Activated CD8-positive, alpha-beta memory T cell treated with anti-CD3 and anti-CD28 coated beads, Interleukin-2, amount 50 U/mL, for 24 hours (primary cell): ENCODE measurements around the gene SERPINA5.

Experiments
- DNase-seq: peaks from one replicate; pipeline ENCODE4 v3.0.0-alpha.2; 2020; ENCODE audit errors: extremely low read depth

Gene SERPINA5

DNA sequence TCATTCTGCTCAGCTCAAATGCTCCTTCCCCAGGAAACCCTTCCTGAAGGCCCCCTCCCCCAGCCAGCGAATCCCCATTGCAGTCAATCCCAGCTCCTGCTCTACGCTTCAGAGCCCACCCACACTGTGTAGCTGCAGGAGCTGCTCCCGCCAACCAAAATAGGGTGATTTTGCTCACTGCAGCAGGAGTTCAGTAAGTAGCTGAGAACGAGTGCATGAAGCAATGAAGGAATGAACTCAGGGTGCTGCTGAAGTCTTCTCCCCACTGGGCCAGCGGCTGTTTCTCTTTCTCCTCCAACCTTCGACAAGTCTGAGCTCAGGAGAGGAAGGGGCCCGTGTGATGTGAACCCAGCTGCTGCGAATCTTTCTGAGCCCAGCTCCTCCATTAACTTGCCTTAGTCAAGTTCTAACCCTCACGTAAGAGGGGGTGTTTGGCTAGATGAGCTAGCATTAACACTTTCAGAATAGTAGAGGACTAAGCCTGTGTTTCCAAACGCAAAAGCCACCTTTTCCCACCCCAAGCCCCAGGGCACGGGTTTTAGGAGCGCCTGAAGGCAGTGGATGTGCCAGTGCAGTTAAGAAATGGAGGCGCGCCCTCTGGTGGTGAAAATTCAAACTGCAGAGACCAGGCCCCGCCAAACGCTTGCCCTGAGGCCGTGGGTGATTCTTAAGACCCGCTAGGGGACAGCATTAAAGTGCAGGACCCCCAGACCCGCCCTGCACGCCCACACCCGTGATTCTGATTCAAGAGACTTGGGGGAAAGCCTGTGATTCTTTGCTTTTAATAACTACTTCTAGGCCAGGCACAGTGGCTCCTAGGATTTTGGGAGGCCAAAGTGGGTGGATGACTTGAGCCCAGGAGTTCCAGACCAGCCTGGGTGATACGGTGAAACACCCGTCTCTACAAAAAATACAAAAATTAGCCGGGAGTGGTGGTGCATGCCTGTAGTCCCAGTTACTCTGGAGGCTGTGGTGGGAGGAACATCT lies 31.9 kb upstream of the SERPINA5 start:
- peak; percentile 42 for DNase-seq

GRCh38 chr14:94550041-94550440 lies 31.2 kb upstream of the SERPINA5 start:
- no peak for DNase-seq

- DNase-seq, result no peak
Measured at GRCh38 chr14:94555991-94556390, 25.2 kb upstream of the SERPINA5 start.

DNA sequence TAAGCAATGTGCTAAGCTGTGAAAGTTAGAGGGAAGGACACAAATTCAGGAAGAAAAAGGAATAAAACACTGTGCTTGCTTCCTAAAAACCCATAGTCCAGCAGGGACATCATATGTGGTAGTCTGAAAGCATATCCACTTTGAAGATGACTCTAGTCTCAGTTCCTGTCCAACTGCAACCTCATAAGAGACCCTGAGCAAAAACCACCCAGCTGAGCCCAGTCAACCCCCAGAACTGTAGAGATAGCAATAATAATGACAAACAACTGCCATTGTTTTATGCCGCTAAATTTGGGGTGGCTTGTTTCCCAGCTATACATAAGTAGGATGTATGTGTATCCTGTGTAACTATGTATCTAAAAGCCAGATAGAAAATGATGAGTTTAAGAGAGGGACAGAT lies 23.9 kb upstream of the SERPINA5 start:
- DNase-seq, result no peak

GRCh38 chr14:94558842-94559241 lies 22.4 kb upstream of the SERPINA5 start:
- DNase-seq, result no peak

DNA sequence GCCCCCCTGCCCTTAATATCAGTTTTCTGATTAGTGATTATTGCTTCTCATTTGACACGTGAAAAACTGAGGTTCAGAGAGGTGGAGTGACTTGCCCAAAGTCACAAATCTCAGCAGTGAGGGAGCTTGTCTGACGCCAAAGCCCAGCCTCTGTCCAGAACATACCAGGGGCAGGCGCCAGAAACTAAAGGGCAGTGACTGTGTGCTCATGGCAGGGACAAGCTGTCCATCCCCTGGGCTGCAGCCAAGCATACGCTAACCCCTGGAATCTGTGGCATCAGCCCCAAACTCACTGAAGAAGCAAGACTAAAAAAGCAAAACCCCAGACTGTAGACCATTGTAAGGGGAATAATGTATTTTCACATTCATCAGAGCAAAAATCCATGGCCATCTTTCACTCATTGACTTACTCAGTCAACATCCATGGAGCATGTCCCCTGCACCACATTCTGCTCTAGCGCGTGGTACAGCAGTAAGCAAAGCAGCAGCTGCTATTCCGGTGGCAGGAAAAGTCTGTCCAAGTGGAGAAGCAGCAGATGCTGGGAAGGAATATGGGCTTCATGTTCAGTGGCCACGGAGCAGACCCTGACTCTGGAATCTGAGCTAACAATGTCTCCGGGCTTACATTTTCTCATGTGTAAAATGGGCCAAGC lies 21.5 kb upstream of the SERPINA5 start:
- DNase-seq, result no peak

- DNase-seq, result no peak
Measured at GRCh38 chr14:94560291-94560665, 20.9 kb upstream of the SERPINA5 start.

DNA sequence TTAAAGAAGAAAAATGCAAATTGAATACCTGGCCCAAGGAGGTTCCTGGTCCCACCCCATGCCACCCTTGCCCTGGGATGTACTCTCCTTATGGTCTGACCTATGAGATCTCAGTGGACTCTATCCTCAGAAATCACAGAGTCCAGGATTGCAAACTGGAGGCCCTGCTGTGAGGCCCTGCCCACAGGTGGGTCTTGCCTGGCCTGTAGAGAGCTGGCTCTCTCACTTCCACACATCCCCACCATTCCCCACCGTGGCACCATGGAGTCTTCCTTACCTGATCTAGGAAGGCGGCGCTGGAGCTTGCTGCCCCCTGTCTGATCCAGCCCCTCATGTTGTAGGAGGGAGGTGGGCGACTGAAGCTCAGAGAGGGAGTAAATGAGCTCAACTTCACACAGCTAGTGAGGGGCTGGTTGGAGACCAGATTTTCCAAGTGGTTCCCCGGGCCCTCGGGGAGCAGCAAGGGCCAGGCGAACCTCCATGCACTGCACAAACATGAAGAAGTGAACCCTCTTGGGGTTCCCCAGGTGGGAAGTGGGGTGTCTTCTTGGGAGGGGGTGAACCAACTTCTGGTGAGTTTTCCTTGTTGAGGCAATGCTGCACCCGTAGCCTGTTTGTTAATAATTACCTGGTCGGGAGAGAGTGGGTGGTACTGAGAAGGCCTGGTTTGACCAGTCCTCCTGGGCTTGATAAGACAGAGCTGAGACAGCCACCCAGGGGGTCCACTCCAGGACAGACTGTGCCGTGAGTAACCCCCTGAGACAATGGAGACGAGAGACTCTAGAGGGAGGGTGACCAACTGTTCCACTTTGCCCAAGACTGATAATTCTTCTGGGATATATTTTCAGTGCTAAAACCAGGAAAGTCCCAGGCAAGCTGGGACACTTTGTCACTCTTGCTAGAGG lies 20.2 kb upstream of the SERPINA5 start, which contains the start of gene SERPINA4:
SERPINA4 (plus strand) TSS at position 692 of the 905 bp plus-strand sequence. CDS start 2,041 bp downstream, outside the sequence.
- no peak for DNase-seq

DNA sequence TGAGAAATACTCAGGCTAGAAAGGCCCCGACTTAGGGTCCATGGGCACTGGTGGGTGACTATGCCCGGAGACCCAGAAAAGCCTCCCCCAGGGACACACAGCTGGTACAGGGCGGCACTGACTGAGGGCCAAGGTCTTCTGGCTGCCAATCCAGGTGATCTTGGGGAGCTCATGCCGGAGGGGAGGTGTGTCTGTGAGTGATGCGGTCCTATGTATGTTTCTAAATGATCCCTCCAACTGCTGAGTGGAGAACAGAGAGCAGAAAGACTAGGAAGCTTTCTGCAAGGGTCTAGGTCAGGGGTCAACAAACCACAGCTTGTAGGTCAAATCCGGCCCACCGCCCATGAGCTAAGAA lies 19.6 kb upstream of the SERPINA5 start:
- DNase-seq, result no peak

- DNase-seq, result no peak
Measured at GRCh38 chr14:94562022-94562421, 19.2 kb upstream of the SERPINA5 start.

GRCh38 chr14:94562941-94563883 lies 18.0 kb upstream of the SERPINA5 start:
- no peak for DNase-seq

DNA sequence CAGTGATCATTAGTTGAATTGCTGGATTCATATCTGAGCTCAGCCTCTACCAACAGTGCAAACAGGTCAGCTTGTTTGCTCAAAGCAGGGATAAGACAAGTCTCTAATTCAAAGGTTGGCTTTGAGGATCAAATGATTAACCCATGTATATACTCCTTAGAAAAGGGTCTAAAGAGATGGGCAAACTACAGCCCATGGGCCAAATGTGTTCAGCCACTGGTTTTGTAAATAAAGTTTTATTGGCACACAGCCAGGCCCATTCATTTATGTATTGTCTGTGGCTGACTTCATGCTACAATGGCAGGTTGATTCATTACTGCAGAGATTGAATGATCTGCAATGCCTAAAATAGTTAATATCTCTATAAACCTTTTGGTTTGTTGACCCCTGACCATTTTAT lies 16.8 kb upstream of the SERPINA5 start:
- no peak for DNase-seq

- no peak for DNase-seq
Measured at GRCh38 chr14:94568186-94568585, 13.0 kb upstream of the SERPINA5 start.

DNA sequence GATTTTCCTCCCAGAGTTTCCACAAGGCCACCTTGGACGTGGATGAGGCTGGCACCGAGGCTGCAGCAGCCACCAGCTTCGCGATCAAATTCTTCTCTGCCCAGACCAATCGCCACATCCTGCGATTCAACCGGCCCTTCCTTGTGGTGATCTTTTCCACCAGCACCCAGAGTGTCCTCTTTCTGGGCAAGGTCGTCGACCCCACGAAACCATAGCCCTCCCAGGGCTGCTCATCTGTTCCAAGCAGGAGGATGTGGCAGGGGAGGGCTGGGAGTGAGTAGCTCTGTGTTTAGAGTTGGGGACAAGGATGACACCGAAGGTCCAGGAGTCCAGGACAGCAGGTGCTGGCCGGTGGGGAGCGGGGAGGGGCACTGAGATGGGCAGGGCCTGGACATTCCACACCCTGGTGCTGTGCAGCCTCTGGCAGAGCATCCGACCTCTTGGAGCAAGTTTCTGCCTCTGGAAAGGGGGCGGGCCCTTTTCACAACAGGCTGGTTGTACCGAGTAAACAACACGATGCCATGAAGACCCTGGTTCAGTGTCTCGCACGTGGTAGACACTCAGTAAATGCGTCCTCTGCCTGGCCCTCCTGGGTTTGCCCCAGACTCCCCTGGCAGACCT lies 11.7 kb upstream of the SERPINA5 start:
- no peak for DNase-seq

DNA sequence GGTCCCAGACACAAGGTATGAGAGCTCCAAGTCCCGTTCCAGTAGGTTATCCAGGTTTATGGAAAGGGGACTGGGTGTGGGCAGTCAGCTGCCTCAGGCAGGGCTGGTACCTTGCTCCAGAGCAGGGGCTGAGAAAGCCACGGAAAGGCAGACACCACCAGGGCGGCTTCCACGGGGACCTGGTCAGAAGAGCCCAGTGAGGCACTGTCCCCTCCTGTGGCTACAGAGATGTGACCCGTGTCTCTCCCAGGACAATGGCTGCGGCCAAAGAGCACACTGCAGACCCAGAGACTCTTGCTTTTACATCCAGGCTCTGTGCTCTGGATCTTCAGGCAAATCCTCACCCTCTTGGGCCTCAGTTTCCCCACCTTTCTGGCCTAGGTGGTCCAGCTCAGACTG lies 11.2 kb upstream of the SERPINA5 start:
- DNase-seq, result no peak

DNA sequence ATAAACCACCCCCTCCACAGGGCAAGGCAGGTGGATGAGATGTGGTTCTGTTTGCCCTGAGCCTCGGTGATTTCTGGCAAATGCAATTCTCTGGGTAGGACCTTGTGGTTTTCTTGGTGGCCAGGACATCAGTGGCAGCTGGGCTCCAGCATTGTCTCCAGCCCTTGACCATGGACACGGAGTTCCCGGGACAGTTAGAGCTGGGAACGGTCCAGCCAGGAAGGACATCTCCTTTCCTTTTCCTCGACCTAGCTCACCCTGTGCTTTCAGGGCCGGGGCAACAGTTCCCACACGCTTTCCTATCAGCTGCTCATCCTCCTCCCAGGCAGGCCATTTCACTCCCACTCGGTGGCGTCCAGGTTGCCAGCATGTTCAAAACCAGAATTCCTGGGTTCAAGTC lies 10.8 kb upstream of the SERPINA5 start:
- no peak for DNase-seq

DNA sequence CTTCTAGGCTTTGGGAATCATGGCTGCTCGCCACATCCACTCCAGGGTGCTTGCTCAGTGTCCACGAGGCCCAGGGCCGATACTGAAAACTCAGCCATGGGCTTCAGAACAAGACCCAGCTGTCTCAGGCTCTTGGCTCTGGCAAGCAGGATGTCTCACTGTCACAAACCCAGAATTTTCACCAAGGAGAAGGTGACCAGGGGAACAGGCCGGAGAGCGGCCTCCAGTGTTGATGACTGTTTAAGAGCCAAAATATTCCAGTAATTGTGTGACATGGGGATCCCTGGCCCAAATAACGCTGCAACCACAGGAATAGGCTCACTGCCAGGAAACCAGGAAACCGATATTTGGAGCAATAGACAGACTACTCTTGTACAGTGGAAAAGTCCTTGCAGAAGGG lies 9.8 kb upstream of the SERPINA5 start:
- no peak for DNase-seq

DNA sequence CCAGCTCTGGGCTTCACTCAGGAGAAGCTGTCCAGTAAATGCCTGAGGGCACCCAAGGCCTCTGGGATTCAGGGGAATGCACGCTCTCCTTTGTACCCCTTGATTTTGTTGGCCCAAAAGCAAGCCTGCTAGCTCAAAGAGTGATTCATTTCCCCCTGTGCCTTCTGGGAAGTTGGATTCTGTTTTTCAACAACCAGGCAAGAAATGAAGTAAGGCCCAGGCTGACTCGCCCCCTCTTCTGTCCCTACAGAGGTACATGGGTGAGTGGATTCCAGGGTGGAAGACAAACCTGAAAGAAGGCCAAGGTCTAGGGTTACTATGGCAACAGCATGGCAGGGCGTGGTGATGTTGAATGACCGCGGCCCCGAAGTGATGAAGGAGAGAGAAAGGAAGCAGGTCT lies 9.3 kb upstream of the SERPINA5 start:
- no peak for DNase-seq

DNA sequence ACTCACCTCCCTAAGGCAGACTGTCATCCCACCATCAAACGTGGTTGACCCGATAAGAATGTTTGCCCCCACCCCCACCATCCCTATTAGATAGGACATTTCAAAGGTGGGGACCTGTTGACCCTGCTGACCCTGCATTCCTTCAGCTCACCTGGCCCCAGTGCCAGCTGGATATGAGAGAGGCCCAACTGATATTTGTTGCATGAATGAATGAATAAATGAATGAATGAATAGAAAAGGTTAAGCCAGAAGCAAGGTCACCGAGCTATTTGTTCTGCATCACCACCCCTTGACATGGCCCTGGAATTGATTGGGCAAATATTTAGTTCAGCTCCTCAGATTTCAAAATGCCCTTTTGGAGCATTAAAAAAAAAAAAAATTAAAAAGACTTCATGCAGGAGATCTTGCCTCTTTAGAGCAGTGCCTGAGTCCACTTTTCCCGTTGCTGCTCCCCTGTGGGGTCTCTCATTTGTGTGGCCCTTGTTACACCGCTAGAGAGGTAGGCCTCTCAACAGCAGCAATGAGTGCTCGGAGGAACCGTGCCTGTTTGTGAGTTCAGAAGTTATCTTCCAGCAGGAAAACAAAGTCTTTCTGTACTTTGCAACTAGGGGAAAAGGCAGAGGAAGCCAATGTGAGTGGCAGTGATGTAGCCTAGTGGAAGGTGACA lies 8.5 kb upstream of the SERPINA5 start:
- DNase-seq, result no peak
